ENCODE results near the gene DACH2.
"Not testable (repeated sequence)": the region's sequence is repeated elsewhere in the genome, so short reads cannot be mapped to it uniquely, and the experiment has no call there.

The DACH2 gene

GRCh38 chrX:86148024-86148511 lies at the start of gene DACH2:
Gene DACH2 (plus strand): TSS chrX:86148451.
- DNase-seq (ENCODE audit: low spot score): no peak

GRCh38 chrX:86102341-86102740 lies 45.9 kb upstream of the DACH2 start:
- no peak for DNase-seq (ENCODE audit: low spot score)

GRCh38 chrX:86103061-86103460 lies 45.2 kb upstream of the DACH2 start:
- no peak for DNase-seq (ENCODE audit: low spot score)

GRCh38 chrX:86104526-86104925 lies 43.7 kb upstream of the DACH2 start:
- no peak for DNase-seq (ENCODE audit: low spot score)

GRCh38 chrX:86121916-86122315 lies 26.3 kb upstream of the DACH2 start:
- DNase-seq (ENCODE audit: low spot score): no peak

- no peak for DNase-seq (ENCODE audit: low spot score)
Measured at GRCh38 chrX:86133761-86134160, 14.5 kb upstream of the DACH2 start.

- DNase-seq (ENCODE audit: low spot score): no peak
Measured at GRCh38 chrX:86137071-86137470, 11.2 kb upstream of the DACH2 start.

GRCh38 chrX:86141786-86142185 lies 6.5 kb upstream of the DACH2 start:
- no peak for DNase-seq (ENCODE audit: low spot score)

GRCh38 chrX:86146102-86146501 lies 2.1 kb upstream of the DACH2 start:
- DNase-seq (ENCODE audit: low spot score): no peak

- no peak for DNase-seq (ENCODE audit: low spot score)
Measured at GRCh38 chrX:86148594-86148993, 343 bp downstream of the DACH2 start.

- no peak for DNase-seq (ENCODE audit: low spot score)
Measured at GRCh38 chrX:86149119-86149518, 868 bp downstream of the DACH2 start.

- no peak for DNase-seq (ENCODE audit: low spot score)
Measured at GRCh38 chrX:86154553-86154952, 6.3 kb downstream of the DACH2 start.

- DNase-seq (ENCODE audit: low spot score): no peak
Measured at GRCh38 chrX:86171366-86171765, 23.1 kb downstream of the DACH2 start.

GRCh38 chrX:86178906-86179305 lies 30.7 kb downstream of the DACH2 start:
- DNase-seq (ENCODE audit: low spot score): no peak

GRCh38 chrX:86181325-86181724 lies 33.1 kb downstream of the DACH2 start:
- not testable (repeated sequence) for DNase-seq (ENCODE audit: low spot score)

GRCh38 chrX:86192827-86193226 lies 44.6 kb downstream of the DACH2 start:
- DNase-seq (ENCODE audit: low spot score): no peak

GRCh38 chrX:86194758-86195157 lies 46.5 kb downstream of the DACH2 start:
- no peak for DNase-seq (ENCODE audit: low spot score)

- DNase-seq (ENCODE audit: low spot score): no peak
Measured at GRCh38 chrX:86195343-86195742, 47.1 kb downstream of the DACH2 start.

- DNase-seq (ENCODE audit: low spot score): no peak
Measured at GRCh38 chrX:86197815-86198214, 49.6 kb downstream of the DACH2 start.

GRCh38 chrX:86210772-86211171 lies 62.5 kb downstream of the DACH2 start:
- no peak for DNase-seq (ENCODE audit: low spot score)

- no peak for DNase-seq (ENCODE audit: low spot score)
Measured at GRCh38 chrX:86215260-86215659, 67.0 kb downstream of the DACH2 start.

- DNase-seq (ENCODE audit: low spot score): no peak
Measured at GRCh38 chrX:86237482-86237881, 89.2 kb downstream of the DACH2 start.

- DNase-seq (ENCODE audit: low spot score): no peak
Measured at GRCh38 chrX:86241547-86241946, 93.3 kb downstream of the DACH2 start.

- no peak for DNase-seq (ENCODE audit: low spot score)
Measured at GRCh38 chrX:86263526-86263925, 115.3 kb downstream of the DACH2 start.

GRCh38 chrX:86295293-86295692 lies 147.0 kb downstream of the DACH2 start:
- DNase-seq (ENCODE audit: low spot score): no peak
